ENCODE data around the gene NOP9. TPM values are rescaled to one million over a fixed set of nuclear protein-coding genes. Genes with fewer than 3 reads are reported as not detected.

NOP9 gene
- total RNA-seq, 4 donors from 2014 or later: 17.0 to 24.9 (median 20.4) TPM

DNA sequence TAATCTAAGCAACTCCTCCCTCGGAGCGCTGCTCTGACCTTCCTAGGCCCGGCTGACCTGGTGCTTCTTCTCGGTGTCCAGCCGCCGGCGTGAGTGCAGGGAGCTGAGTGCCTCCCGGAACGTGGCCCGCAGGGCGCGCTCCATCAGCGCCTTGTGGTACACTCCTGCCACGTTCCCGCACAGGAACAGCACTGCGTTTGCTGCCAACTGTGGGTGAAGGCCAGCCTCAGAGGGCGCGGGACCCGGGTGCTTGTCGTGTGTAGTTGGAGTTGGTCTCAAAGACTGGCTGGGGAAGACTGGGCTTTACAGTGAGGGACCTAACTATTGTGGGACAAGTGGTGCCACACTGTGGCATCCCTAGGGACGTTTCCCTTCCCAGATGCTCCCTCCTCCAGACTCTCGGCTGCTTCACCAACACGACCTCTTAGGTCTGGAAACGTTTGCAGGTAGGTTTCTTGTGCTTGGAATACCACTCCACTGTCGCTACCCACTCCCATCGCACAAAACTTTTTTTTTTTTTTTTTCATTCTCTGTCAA is 32.1 kb downstream of the NOP9 start:
- 55 to 64% methylated on average over 19 to 26 of the region's 26 CpGs for WGBS, 2 donors
- no peak overlapping the region for H3K27ac ChIP-seq
- DNase-seq (ENCODE audit: low spot score in 2 of 2): no peak
- no peaks in the 10 kb centered on the region for H3K36me3 ChIP-seq
- peaks cover 0 to 46% of the 10 kb centered on the region in 2 donors for H3K27me3 ChIP-seq
- H3K4me3 ChIP-seq: peak overlapping the region in 2 of 4 donors; percentile 39 to 42
- TF ChIP-seq, protein P1, sequence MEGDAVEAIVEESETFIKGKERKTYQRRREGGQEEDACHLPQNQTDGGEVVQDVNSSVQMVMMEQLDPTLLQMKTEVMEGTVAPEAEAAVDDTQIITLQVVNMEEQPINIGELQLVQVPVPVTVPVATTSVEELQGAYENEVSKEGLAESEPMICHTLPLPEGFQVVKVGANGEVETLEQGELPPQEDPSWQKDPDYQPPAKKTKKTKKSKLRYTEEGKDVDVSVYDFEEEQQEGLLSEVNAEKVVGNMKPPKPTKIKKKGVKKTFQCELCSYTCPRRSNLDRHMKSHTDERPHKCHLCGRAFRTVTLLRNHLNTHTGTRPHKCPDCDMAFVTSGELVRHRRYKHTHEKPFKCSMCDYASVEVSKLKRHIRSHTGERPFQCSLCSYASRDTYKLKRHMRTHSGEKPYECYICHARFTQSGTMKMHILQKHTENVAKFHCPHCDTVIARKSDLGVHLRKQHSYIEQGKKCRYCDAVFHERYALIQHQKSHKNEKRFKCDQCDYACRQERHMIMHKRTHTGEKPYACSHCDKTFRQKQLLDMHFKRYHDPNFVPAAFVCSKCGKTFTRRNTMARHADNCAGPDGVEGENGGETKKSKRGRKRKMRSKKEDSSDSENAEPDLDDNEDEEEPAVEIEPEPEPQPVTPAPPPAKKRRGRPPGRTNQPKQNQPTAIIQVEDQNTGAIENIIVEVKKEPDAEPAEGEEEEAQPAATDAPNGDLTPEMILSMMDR (IDR thresholded peaks at IDR 0.05): no peak
- TF ChIP-seq POLR2A (IDR thresholded peaks at IDR 0.05) (no peak), EP300 (IDR thresholded peaks at IDR 0.05) (no peak)
- H3K9me3 ChIP-seq: no peaks in the 10 kb centered on the region
- peaks cover 0 to 50% (median 29%) of the 10 kb centered on the region in 4 donors for H3K4me1 ChIP-seq

DNA sequence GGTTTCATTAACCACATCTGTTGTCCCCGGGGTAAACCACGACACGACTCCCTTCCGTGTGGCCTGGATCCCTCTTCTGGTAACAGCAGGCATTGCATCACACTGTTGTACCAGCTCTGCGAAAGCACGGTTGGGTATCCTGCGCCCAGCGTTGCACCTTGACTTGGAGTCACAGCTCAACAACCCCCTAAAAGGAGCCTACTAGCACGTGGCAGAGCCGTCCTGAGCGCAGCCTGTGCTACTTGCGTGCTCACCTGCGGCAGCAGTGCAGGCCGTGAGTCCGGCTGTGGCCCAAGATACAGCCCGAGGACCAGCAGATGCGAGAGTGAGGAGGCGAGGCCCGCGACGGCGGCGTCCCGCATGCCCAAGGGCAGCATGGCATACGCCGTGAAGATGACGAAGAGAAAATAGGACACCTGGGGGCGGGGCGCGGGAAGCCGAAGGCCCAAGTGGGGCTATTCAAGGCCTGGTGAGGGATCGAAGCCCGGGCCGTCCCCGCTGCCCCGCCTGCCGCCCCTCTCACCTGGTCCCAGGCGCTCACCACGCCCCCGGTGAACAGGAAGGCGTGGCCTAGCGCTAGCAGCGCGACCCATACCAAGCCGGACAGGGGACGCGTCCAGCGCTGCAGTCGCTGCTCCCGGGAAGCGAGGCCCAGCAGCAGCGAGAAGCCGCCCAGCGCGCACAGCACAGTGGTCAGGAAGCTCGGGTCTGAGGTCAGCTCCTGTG is 32.8 kb downstream of the NOP9 start:
- H3K27ac ChIP-seq: peak overlapping the region in 1 of 4 donors; percentile 24
- no peak for TF ChIP-seq POLR2A (IDR thresholded peaks at IDR 0.05)
- TF ChIP-seq, protein P1 (IDR thresholded peaks at IDR 0.05): peak; percentile 61 to 83 (median 75)
- no peak for TF ChIP-seq EP300 (IDR thresholded peaks at IDR 0.05)
- H3K4me3 ChIP-seq: peak overlapping the region in 3 of 4 donors; percentile 34 to 42 (median 39)
- 16 to 18% methylated on average over 53 to 54 of the region's 56 CpGs for WGBS, 2 donors
- peak in 1 of 2 donors; percentile 80 for DNase-seq (ENCODE audit: low spot score in 2 of 2)
- H3K27me3 ChIP-seq: peaks cover 0 to 51% of the 10 kb centered on the region in 2 donors
- H3K9me3 ChIP-seq: no peaks in the 10 kb centered on the region
- peaks cover 0 to 50% (median 29%) of the 10 kb centered on the region in 4 donors for H3K4me1 ChIP-seq
- H3K36me3 ChIP-seq: no peaks in the 10 kb centered on the region

DNA sequence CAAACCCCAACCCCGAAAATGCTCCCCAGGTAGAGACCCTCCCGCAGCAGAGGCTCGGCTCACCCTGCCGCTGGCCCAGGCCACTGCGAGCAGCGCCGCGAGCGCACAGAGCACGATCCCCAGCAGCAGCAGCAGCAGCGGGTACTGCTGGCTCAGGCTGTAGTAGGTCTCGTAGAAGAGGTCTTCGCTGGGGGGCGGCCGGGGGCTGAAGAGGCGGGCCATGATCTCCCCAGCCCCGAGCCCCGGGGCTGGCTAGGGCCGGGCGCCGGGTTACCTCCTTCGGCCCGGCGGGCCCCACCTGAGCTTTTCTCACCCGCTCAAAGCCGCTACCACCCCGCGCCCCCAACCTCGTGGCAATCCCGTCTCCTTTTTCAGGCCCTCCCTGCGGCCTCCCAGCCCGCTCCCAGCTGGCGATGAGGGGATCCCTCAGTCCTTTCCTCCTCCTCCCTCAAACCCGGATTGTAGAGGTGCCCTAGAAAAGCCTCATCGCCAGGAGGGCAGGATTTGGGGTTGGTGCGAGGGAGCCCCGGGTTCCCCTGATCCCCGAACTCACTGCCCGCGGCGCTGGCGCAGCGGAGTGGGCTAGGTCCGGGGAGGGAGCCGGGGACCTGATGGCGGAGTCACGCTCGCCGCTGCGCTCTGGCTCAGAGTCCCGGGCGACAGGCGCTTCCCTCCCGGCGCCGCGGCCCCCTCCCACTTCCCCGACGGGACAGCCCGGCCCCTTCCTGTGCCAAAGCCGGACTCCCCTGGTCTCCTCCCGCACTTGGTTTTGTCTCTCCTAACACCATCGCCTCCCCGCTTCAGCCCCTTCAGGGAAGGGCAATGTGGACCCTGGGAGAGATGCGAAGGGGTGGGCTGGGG is 35.0 kb downstream of the NOP9 start, which contains the start of gene ADCY4:
ADCY4 (minus strand) TSS at position 641 of the 861 bp plus-strand sequence; CDS start at position 222, 419 bp downstream.
- no peak for DNase-seq (ENCODE audit: low spot score in 2 of 2)
- H3K4me3 ChIP-seq: peak within 1 kb of the TSS; percentile 9 to 47 (median 23)
- WGBS, 2 donors: 4 to 8% methylated on average over 25 to 53 of the region's 65 CpGs
- H3K27ac ChIP-seq: peak within 1 kb of the TSS in 2 of 4 donors; percentile 53 to 55
- peaks cover 0 to 73% of the 10 kb centered on the region in 2 donors for H3K27me3 ChIP-seq
- no peaks in the 10 kb centered on the region for H3K9me3 ChIP-seq
- TF ChIP-seq, protein P1 (IDR thresholded peaks at IDR 0.05): no peak
- no peak for TF ChIP-seq EP300 (IDR thresholded peaks at IDR 0.05)
- peaks cover 0 to 56% (median 32%) of the 10 kb centered on the region in 4 donors for H3K4me1 ChIP-seq
- no peaks in the 10 kb centered on the region for H3K36me3 ChIP-seq

DNA sequence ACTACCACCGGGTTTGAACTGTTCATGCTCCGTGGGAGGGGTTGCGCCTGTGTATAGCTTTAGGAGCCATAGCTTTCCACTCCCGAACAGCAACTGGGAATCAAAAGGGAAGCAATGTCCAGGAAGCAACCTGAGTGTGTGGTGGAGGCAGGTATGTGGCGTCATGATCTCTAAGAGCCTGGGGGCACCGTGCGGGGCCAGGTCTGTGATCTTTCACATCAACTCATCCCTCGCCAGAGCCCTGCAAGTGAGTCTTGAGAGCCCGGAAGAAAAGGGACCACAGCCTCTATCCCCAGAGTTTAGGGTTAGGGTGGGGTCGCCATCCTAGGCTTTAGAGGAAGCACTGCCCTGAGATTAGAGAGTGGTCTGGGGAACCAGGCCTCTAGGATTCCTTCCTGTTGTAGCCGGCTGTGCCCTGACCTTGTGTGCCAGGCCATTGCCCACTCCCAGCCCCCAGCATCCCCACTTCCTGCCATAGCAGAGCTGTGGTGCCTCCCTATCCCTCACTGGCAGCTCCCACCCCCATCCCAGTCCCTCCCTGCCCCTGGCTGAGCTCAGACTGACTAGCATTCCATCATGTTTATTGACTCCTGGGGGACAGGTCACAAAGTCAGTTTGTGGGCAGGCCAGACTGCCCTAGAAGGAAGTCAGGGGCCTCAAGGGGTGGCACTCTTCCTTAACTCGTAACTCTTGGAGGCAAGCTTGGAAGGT is 36.0 kb downstream of the NOP9 start:
- 67 to 72% methylated on average over 11 to 12 of the region's 12 CpGs for WGBS, 2 donors
- Histone ChIP-seq H3K27me3 (peaks cover 0 to 83% of the 10 kb centered on the region in 2 donors), H3K27ac (peak overlapping the region in 2 of 4 donors; percentile 53 to 55), H3K36me3 (no peaks in the 10 kb centered on the region), H3K9me3 (no peaks in the 10 kb centered on the region), H3K4me3 (peak overlapping the region in 1 of 4 donors; percentile 47), H3K4me1 (peaks cover 0 to 57% (median 32%) of the 10 kb centered on the region in 4 donors)
- no peak for DNase-seq (ENCODE audit: low spot score in 2 of 2)
- TF ChIP-seq POLR2A (IDR thresholded peaks at IDR 0.05): no peak
- TF ChIP-seq EP300 (IDR thresholded peaks at IDR 0.05): peak in 1 of 2 donors; percentile 22
